AG08395 (cell line): ENCODE results near the gene BCDIN3D.

Experiments used
- DNase-seq: peaks from one replicate; pipeline ENCODE4 v3.0.0; 2012; ENCODE audit warnings: mixed read lengths, low spot score

The BCDIN3D gene

GRCh38 chr12:49796155-49796554, 46.8 kb downstream of the BCDIN3D start:
- no peak for DNase-seq

GRCh38 chr12:49795654-49796105, 47.2 kb downstream of the BCDIN3D start:
- DNase-seq = no peak

- DNase-seq = no peak
Observed at GRCh38 chr12:49794811-49795653, 47.9 kb downstream of the BCDIN3D start.

GRCh38 chr12:49794021-49794420, 48.9 kb downstream of the BCDIN3D start:
- DNase-seq = no peak

- DNase-seq = no peak
Observed at GRCh38 chr12:49793620-49794019, 49.3 kb downstream of the BCDIN3D start.

- no peak for DNase-seq
Observed at GRCh38 chr12:49792976-49793580, 49.8 kb downstream of the BCDIN3D start.

- no peak for DNase-seq
Observed at GRCh38 chr12:49792181-49792970, 50.5 kb downstream of the BCDIN3D start.

GRCh38 chr12:49791700-49792099, 51.2 kb downstream of the BCDIN3D start:
- DNase-seq = no peak

- DNase-seq = no peak
Observed at GRCh38 chr12:49790741-49791555, 52.0 kb downstream of the BCDIN3D start.

- no peak for DNase-seq
Observed at GRCh38 chr12:49789992-49790391, 52.9 kb downstream of the BCDIN3D start.

GRCh38 chr12:49787672-49788071, 55.2 kb downstream of the BCDIN3D start:
- DNase-seq = no peak
